Measurements from ENCODE around the gene MYADM.
"Not testable (repeated sequence)": the region's sequence is repeated elsewhere in the genome, so short reads cannot be mapped to it uniquely, and the experiment has no call there.

Gene MYADM

DNA sequence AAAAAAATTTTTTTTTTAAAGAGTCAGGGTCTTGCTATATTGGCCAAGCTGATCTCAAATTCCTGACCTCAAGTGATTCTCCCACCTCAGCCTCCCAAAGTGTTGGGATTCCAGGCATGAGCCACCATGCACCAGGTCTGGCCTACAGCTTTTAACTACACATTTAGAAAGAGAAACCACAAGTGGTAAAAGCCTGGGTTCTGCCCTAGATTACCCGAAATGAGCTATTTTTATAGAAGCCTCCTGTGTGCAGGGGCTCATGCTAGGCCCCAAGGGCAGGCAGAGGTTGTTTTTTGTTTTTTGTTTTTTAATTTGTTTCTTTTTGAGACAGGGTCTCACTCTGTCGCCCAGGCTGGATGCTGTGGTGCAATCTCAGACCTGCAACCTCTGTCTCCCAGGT, 14.0 kb upstream of the MYADM start:
- Mint-ChIP-seq H3K27ac (peak overlapping the region; percentile 57), H3K9me3 (no peaks in the 10 kb centered on the region), H3K36me3 (ENCODE audit: low read depth) (no peaks in the 10 kb centered on the region), H3K4me3 (no peak overlapping the region), H3K4me1 (ENCODE audit: low read depth) (peaks cover 20% of the 10 kb centered on the region), H3K27me3 (ENCODE audit: low read depth) (peaks cover 21% of the 10 kb centered on the region)

DNA sequence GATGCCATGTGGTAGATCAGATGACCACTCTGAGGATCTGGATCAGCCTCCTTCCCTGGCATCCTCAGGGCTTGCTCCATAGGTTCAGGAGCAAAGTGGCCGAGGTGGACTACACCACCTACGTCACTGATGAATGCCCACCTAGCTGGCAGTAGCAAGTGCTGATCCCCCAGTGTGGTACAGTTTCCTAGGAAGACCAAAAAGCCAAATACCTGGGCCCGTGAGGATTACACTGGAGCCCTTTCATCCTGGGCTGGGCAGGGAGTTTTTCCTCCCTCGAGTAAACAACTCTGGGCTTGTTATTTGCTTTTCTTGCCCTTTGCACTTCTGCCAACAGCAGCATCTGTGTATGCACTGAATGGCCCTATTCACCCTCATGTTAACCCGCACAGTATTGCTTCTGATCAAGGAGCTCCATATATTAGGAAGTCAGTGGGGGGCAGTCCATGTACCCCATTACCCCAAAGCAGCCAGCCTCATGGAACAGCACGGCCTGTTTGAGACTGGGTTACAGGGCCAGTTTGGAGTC, 3.3 kb upstream of the MYADM start:
- no peaks in the 10 kb centered on the region for H3K9me3 Mint-ChIP-seq
- no peak overlapping the region for H3K4me3 Mint-ChIP-seq
- no peaks in the 10 kb centered on the region for H3K27me3 Mint-ChIP-seq (ENCODE audit: low read depth)
- no peak overlapping the region for H3K27ac Mint-ChIP-seq
- peaks cover 26% of the 10 kb centered on the region for H3K4me1 Mint-ChIP-seq (ENCODE audit: low read depth)
- H3K36me3 Mint-ChIP-seq (ENCODE audit: low read depth) = no peaks in the 10 kb centered on the region

DNA sequence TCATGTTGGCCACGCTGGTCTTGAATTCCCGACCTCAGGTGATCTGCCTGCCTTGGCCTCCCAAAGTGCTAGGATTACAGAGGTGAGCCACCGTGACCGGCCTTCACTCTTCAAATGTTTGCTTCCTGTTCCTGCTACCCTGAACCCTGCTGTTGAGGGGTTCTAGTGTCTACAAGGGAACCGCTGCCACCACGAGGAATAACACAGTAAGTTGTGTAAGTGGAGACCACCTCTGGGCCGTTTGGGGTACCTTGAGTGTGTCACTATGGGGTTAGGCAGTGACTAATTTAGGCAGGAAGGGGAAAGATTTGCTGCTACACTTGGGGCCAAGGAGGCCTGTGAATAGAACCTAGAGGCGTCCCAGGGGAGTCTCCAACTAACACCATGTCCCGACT, 2.2 kb upstream of the MYADM start:
- no peaks in the 10 kb centered on the region for H3K27me3 Mint-ChIP-seq (ENCODE audit: low read depth)
- peak overlapping the region; percentile 86 for H3K4me3 Mint-ChIP-seq
- peaks cover 2% of the 10 kb centered on the region for H3K36me3 Mint-ChIP-seq (ENCODE audit: low read depth)
- no peaks in the 10 kb centered on the region for H3K9me3 Mint-ChIP-seq
- H3K4me1 Mint-ChIP-seq (ENCODE audit: low read depth) = peaks cover 27% of the 10 kb centered on the region
- H3K27ac Mint-ChIP-seq = peak overlapping the region; percentile 92

DNA sequence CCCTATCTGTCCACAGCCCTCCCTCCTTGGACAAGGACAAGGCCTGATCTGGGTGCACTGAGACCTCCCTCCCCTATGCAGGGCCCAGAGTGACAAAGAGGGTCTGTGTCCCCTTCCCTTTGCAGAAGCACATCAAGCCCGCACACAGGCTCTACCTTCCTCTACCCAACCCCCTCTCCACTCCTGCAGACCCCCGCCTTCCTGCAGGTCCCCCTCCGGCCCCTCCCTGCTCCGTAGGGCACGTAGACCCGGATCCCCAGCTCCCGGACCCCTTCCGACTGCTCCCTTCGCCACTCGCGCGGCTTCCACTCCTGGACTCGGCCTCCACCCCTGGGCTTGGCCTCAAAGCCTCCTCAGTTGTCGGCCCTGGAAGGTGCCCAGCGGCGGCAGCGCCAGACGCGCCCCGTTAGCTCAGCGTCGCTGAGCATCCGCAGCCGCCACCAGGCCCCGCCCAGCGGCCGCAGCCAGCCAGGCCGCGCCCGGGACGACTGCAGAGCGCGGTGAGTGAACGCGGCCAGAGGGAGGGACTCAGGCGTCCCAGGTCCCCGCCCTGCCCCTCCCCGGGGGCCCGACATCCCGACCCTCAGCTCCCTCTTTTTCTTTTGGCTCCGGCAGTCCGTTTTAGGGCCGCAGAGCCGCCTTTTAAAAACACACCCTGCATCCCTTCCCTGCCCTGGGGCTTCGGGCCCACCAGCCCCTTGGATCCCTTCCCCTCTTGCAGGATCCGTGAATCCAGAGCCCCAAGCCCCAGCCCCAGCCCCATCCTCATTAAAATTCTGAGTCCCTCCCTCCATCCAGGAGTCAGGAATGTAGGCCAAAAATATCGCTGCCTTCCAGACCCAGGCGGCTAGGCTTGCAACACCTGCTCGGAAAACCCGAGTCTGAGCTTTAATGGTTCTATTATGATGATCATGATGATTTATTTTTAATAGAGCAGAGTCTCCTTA, 1.5 kb upstream of the MYADM start:
- no peaks in the 10 kb centered on the region for H3K9me3 Mint-ChIP-seq
- H3K27me3 Mint-ChIP-seq (ENCODE audit: low read depth) = no peaks in the 10 kb centered on the region
- peak overlapping the region; percentile 86 for H3K4me3 Mint-ChIP-seq
- peaks cover 32% of the 10 kb centered on the region for H3K4me1 Mint-ChIP-seq (ENCODE audit: low read depth)
- peaks cover 6% of the 10 kb centered on the region for H3K36me3 Mint-ChIP-seq (ENCODE audit: low read depth)
- peak overlapping the region; percentile 98 for H3K27ac Mint-ChIP-seq

DNA sequence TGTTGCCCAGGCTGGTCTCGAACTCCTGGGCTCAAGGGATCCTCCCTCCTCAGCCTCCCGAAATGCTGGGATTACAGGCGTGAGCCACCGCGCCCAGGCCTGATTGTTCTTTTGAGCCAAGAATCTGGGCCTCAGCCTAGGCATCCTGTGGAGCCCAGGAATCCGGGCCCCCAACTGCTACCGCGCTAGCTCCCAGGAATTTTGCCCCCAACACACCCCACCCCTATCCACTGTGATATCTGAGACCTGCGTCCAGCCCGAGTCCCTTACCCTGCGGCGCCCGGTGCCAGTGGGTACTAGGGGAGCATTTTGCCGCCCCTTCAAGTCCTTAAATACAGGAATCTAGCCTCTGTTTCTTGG, 838 bp upstream of the MYADM start:
- peak overlapping the region; percentile 98 for H3K27ac Mint-ChIP-seq
- H3K27me3 Mint-ChIP-seq (ENCODE audit: low read depth) = no peaks in the 10 kb centered on the region
- H3K36me3 Mint-ChIP-seq (ENCODE audit: low read depth) = peaks cover 11% of the 10 kb centered on the region
- peaks cover 37% of the 10 kb centered on the region for H3K4me1 Mint-ChIP-seq (ENCODE audit: low read depth)
- peak overlapping the region; percentile 86 for H3K4me3 Mint-ChIP-seq
- no peaks in the 10 kb centered on the region for H3K9me3 Mint-ChIP-seq

DNA sequence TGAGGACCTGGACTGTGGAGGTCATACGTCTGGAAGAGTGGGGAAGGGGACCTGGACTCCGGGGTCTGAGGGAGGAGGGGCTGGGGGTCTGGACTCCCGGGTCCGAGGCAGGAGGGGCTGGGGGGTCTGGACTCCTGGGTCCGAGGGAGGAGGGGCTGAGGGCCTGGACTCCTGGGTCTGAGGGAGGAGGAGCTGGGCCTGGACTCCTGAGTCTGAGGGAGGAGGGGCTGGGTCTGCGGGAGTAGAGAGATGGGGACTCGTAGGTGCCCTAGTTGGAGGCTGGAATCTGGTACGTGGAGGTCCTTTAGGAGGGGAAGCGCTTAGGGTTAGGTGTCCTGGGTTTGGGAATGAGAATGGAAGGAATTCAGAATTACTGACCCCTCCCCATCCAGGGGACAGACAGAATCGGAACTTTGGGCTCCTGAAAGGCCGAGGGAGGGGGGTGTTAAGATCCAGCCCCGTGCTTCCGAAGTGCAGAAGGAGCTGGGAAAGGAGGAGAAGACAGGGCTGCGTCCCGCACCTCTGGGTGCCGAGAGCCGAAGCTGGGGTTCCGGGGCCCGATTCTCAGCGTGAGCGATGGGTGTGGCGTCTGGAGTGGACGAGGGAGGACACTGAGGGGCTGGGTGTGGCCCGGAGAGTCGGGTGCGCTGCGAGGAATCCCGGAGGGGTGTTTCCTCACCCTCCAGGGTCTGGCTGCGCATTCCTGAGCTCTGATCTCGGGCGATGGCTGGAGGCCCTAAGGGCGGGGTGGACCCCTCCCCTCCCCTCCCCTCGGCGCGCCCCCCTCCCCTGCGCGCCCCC, 608 bp downstream of the MYADM start:
- H3K4me1 Mint-ChIP-seq (ENCODE audit: low read depth) = peaks cover 42% of the 10 kb centered on the region
- H3K27me3 Mint-ChIP-seq (ENCODE audit: low read depth) = no peaks in the 10 kb centered on the region
- peak overlapping the region; percentile 92 for H3K27ac Mint-ChIP-seq
- H3K9me3 Mint-ChIP-seq = no peaks in the 10 kb centered on the region
- H3K36me3 Mint-ChIP-seq (ENCODE audit: low read depth) = peaks cover 14% of the 10 kb centered on the region
- H3K4me3 Mint-ChIP-seq = peak overlapping the region; percentile 96

DNA sequence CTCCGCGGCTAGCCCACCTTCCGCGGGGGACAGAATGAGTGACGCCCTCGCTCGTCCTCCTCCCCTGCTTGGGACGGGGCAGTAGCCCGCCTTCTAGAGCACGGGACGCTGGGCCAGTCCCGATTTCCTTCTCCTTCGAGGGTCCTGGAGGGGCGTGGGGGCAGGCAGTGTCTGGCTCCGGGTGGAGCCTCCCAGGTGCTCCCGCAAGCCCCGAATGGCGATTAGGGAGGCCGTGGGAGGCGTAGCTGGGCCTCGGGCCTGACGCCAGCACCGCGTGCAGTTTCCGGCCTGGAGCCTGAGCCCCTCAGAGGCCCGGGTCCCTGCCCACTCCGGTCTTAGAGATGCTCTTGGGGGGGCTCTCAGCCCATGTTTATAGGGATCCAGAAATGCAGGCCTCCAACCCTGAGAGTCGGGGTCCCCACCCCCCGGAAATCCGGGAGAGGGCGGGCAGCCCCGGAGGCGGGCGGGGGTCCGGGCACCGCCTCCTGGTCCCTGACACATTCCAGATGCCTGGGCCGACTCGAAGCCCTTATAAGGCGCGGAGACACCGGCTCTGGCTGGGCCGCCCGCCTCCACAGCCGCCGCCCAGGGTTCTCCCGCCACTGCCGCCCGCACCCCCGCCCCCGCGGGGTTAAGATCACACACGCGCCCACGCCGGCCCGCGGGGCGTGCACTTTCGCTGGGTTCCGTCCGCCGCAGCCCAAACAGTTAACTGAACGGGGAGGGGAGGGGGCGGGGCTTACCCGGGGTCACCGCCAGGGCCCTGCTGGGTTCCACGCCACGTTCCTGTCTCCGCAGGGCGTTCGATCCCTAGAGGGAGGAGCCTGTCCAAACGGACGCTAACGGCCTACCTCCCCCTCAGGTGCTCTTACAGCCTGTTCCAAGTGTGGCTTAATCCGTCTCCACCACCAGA, 1.5 kb downstream of the MYADM start:
- Mint-ChIP-seq H3K27ac (peak overlapping the region; percentile 88), H3K36me3 (ENCODE audit: low read depth) (peaks cover 22% of the 10 kb centered on the region), H3K4me3 (peak overlapping the region; percentile 96), H3K9me3 (no peaks in the 10 kb centered on the region), H3K4me1 (ENCODE audit: low read depth) (peaks cover 51% of the 10 kb centered on the region), H3K27me3 (ENCODE audit: low read depth) (no peaks in the 10 kb centered on the region)

DNA sequence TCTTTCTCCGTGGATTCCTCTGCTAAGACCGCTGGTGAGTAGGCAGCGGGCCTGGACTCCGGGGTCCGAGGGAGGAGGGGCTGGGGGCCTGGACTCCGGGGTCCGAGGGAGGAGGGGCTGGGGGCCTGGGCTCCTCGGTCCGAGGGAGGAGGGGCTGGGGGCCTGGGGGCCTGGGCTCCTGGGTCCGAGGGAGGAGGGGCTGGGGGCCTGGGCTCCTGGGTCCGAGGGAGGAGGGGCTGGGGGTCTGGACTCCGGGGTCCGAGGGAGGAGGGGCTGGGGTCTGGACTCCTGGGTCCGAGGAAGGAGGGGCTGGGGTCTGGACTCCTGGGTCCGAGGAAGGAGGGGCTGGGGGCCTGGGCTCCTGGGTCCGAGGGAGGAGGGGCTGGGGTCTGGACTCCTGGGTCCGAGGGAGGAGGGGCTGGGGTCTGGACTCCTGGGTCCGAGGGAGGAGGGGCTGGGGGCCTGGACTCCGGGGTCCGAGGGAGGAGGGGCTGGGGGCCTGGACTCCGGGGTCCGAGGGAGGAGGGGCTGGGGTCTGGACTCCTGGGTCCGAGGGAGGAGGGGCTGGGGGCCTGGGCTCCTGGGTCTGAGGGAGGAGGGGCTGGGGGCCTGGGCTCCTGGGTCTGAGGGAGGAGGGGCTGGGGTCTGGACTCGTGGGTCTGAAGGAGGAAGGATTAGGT, 2.3 kb downstream of the MYADM start:
- H3K4me3 Mint-ChIP-seq = peak overlapping the region; percentile 96
- H3K36me3 Mint-ChIP-seq (ENCODE audit: low read depth) = peaks cover 30% of the 10 kb centered on the region
- H3K4me1 Mint-ChIP-seq (ENCODE audit: low read depth) = peaks cover 56% of the 10 kb centered on the region
- H3K27me3 Mint-ChIP-seq (ENCODE audit: low read depth); H3K9me3 Mint-ChIP-seq: not testable (repeated sequence)
- H3K27ac Mint-ChIP-seq = peak overlapping the region; percentile 88

DNA sequence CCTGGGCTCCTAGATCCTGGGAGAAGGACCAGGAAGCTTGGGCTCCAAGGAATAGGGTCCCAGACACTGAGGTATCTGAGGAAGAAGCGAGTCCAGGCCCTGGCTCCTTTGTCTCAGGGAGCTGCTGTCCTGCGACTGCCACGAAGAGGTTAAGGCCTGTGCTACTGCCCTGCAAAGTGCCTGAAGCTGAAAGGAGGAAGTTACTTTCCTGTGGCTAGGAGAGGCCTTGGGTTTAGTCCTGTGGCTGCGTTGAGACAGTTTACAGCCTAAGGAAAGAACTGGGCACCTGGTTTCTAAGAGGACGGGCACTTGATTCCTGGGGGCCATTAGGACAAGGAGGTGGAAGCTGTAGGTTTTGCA, 2.8 kb downstream of the MYADM start:
- peak overlapping the region; percentile 79 for H3K27ac Mint-ChIP-seq
- H3K36me3 Mint-ChIP-seq (ENCODE audit: low read depth) = peaks cover 30% of the 10 kb centered on the region
- peaks cover 53% of the 10 kb centered on the region for H3K4me1 Mint-ChIP-seq (ENCODE audit: low read depth)
- H3K9me3 Mint-ChIP-seq = no peaks in the 10 kb centered on the region
- H3K4me3 Mint-ChIP-seq = peak overlapping the region; percentile 82
- H3K27me3 Mint-ChIP-seq (ENCODE audit: low read depth) = no peaks in the 10 kb centered on the region

DNA sequence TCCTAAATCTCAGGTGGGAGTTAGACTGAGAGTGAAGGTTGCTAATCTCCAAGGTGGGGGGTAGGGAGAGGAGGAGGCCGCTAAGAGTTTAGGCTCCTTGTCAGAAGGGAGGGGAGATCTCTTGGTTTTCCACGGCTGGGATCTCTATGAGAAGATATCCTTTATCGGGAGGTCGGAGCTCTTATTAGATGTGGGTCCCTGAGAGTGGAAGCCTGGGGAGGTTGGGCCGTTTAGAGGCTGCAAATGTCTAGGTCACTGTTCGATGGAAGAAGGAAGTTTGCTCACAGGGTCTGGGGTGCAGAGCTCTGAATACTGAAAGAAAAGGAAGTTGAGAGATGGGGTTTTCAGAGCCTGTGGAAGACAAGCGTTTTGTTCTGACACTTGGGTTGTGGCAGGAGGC, 3.8 kb downstream of the MYADM start:
- H3K4me1 Mint-ChIP-seq (ENCODE audit: low read depth) = peaks cover 52% of the 10 kb centered on the region

DNA sequence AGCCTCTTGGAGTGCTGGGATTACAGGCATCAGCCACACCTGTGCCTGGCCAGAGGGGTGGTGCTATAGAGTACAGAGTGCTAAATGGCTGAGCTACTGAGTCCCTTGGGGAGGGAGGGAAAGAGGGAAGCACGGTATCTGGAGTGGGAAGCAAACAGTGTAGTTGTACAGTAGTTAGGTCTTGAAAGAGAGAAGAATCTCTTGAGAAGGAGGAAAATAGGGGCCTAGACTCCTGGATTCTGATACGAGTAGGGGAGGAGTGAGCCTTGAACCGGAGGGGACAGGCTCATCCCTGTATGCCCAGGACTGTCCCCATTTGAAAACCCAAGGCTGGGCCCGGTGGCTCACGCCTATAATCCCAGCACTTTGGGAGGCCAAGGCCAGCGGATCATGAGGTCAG, 5.1 kb downstream of the MYADM start:
- H3K27me3 Mint-ChIP-seq (ENCODE audit: low read depth) = no peaks in the 10 kb centered on the region
- H3K27ac Mint-ChIP-seq = peak overlapping the region; percentile 39
- H3K4me1 Mint-ChIP-seq (ENCODE audit: low read depth) = peaks cover 54% of the 10 kb centered on the region
- H3K9me3 Mint-ChIP-seq = no peaks in the 10 kb centered on the region
- peaks cover 43% of the 10 kb centered on the region for H3K36me3 Mint-ChIP-seq (ENCODE audit: low read depth)
- H3K4me3 Mint-ChIP-seq = peak overlapping the region; percentile 35

More for the DNA sequence above, 3.8 kb downstream of the MYADM start:
- Mint-ChIP-seq H3K36me3 (ENCODE audit: low read depth) (peaks cover 34% of the 10 kb centered on the region), H3K27me3 (ENCODE audit: low read depth) (no peaks in the 10 kb centered on the region), H3K9me3 (no peaks in the 10 kb centered on the region), H3K27ac (peak overlapping the region; percentile 83), H3K4me3 (peak overlapping the region; percentile 82)

DNA sequence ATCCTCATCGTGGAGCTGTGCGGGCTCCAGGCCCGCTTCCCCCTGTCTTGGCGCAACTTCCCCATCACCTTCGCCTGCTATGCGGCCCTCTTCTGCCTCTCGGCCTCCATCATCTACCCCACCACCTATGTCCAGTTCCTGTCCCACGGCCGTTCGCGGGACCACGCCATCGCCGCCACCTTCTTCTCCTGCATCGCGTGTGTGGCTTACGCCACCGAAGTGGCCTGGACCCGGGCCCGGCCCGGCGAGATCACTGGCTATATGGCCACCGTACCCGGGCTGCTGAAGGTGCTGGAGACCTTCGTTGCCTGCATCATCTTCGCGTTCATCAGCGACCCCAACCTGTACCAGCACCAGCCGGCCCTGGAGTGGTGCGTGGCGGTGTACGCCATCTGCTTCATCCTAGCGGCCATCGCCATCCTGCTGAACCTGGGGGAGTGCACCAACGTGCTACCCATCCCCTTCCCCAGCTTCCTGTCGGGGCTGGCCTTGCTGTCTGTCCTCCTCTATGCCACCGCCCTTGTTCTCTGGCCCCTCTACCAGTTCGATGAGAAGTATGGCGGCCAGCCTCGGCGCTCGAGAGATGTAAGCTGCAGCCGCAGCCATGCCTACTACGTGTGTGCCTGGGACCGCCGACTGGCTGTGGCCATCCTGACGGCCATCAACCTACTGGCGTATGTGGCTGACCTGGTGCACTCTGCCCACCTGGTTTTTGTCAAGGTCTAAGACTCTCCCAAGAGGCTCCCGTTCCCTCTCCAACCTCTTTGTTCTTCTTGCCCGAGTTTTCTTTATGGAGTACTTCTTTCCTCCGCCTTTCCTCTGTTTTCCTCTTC, 6.3 kb downstream of the MYADM start:
- Mint-ChIP-seq H3K36me3 (ENCODE audit: low read depth) (peaks cover 43% of the 10 kb centered on the region), H3K27ac (peak overlapping the region; percentile 85), H3K4me1 (ENCODE audit: low read depth) (peaks cover 50% of the 10 kb centered on the region), H3K9me3 (no peaks in the 10 kb centered on the region), H3K27me3 (ENCODE audit: low read depth) (no peaks in the 10 kb centered on the region), H3K4me3 (peak overlapping the region; percentile 70)

DNA sequence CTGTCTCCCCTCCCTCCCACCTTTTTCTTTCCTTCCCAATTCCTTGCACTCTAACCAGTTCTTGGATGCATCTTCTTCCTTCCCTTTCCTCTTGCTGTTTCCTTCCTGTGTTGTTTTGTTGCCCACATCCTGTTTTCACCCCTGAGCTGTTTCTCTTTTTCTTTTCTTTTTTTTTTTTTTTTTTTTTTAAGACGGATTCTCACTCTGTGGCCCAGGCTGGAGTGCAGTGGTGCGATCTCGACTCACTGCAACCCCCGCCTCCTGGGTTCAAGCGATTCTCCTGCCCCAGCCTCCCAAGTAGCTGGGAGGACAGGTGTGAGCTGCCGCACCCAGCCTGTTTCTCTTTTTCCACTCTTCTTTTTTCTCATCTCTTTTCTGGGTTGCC, 6.9 kb downstream of the MYADM start:
- Mint-ChIP-seq H3K4me1 (ENCODE audit: low read depth) (peaks cover 50% of the 10 kb centered on the region), H3K27ac (peak overlapping the region; percentile 85), H3K4me3 (peak overlapping the region; percentile 70), H3K36me3 (ENCODE audit: low read depth) (peaks cover 43% of the 10 kb centered on the region), H3K27me3 (ENCODE audit: low read depth) (no peaks in the 10 kb centered on the region), H3K9me3 (no peaks in the 10 kb centered on the region)
